HFFc6 (cell line): Measurements from ENCODE around the gene DLG2. TPM values are rescaled to one million over a fixed set of nuclear protein-coding genes. Genes with fewer than 3 reads are reported as not detected.

ENCODE experiments used
- DNase-seq: peaks from one replicate; pipeline ENCODE4 v3.0.0-alpha.2; 2018
- H3K27ac Mint-ChIP-seq: 2 replicates; pipeline ENCODE4 v1.8.0; 2020; ENCODE audit warnings: mild to moderate bottlenecking, mixed read lengths
- H3K27me3 Mint-ChIP-seq: 2 replicates; pipeline ENCODE4 v1.8.0; 2021; ENCODE audit warnings: mild to moderate bottlenecking, moderate library complexity, mixed read lengths; ENCODE audit not compliant: insufficient read depth
- H3K36me3 Mint-ChIP-seq: 2 replicates; pipeline ENCODE4 v1.8.0; 2021; ENCODE audit warnings: low read depth, mixed read lengths
- H3K4me1 Mint-ChIP-seq: 2 replicates; pipeline ENCODE4 v1.8.0; 2020; ENCODE audit warnings: low read depth, mixed read lengths
- H3K4me3 Mint-ChIP-seq: 2 replicates; pipeline ENCODE4 v1.8.0; 2020; ENCODE audit warnings: mild to moderate bottlenecking, moderate library complexity, mixed read lengths
- H3K9me3 Mint-ChIP-seq: 2 replicates; pipeline ENCODE4 v1.8.0; 2020; ENCODE audit warnings: mild to moderate bottlenecking, mixed read lengths
- CTCF ChIP-seq: fragments of 200-600 bp; sonication (generic); IDR thresholded peaks from 2 replicates; pipeline ENCODE4 v1.5.0; 2021; ENCODE audit warnings: antibody characterized with exemption, mild to moderate bottlenecking
- total RNA-seq, 6 experiments: library from RNA; stranded (reverse); fragmentation: NEBNext Ultra II Directional; extraction: Animal tissue kit (Norgen Biotek cat#: 25700); gene quantifications; 2 replicates in 1 of 6; 3 replicates in 5 of 6; pipeline ENCODE4 v1.2.3, GENCODE V29; 2021

Gene DLG2
- total RNA-seq, 6 experiments from 2014 or later: 0.39 to 1.00 (median 0.80) TPM; not detected in 1

GRCh38 chr11:85394283-85394682, 232.9 kb downstream of the DLG2 start:
- H3K4me3 Mint-ChIP-seq: no peak overlapping the region
- no peaks in the 10 kb centered on the region for H3K27me3 Mint-ChIP-seq
- no peak overlapping the region for H3K27ac Mint-ChIP-seq
- no peaks in the 10 kb centered on the region for H3K36me3 Mint-ChIP-seq
- peaks cover 50% of the 10 kb centered on the region for H3K9me3 Mint-ChIP-seq
- H3K4me1 Mint-ChIP-seq: no peaks in the 10 kb centered on the region
- TF ChIP-seq CTCF: no peak
- no peak for DNase-seq

- no peaks in the 10 kb centered on the region for H3K36me3 Mint-ChIP-seq
- H3K27me3 Mint-ChIP-seq: no peaks in the 10 kb centered on the region
- no peak for TF ChIP-seq CTCF
- H3K4me3 Mint-ChIP-seq: no peak overlapping the region
- H3K27ac Mint-ChIP-seq: no peak overlapping the region
- DNase-seq: no peak
- peaks cover 47% of the 10 kb centered on the region for H3K9me3 Mint-ChIP-seq
- H3K4me1 Mint-ChIP-seq: no peaks in the 10 kb centered on the region
Observed at GRCh38 chr11:85391141-85391540, 236.0 kb downstream of the DLG2 start.

GRCh38 chr11:85385547-85385946, 241.6 kb downstream of the DLG2 start:
- TF ChIP-seq CTCF: no peak
- Mint-ChIP-seq H3K4me3 (no peak overlapping the region), H3K36me3 (no peaks in the 10 kb centered on the region), H3K9me3 (peaks cover 24% of the 10 kb centered on the region), H3K4me1 (no peaks in the 10 kb centered on the region), H3K27me3 (no peaks in the 10 kb centered on the region), H3K27ac (no peak overlapping the region)
- no peak for DNase-seq

- Mint-ChIP-seq H3K27me3 (no peaks in the 10 kb centered on the region), H3K4me3 (no peak overlapping the region), H3K4me1 (no peaks in the 10 kb centered on the region), H3K9me3 (peaks cover 23% of the 10 kb centered on the region), H3K27ac (no peak overlapping the region), H3K36me3 (no peaks in the 10 kb centered on the region)
- no peak for DNase-seq
- TF ChIP-seq CTCF: no peak
Observed at GRCh38 chr11:85385111-85385510, 242.0 kb downstream of the DLG2 start.

GRCh38 chr11:85379066-85379465, 248.1 kb downstream of the DLG2 start:
- H3K27ac Mint-ChIP-seq: no peak overlapping the region
- H3K4me1 Mint-ChIP-seq: no peaks in the 10 kb centered on the region
- no peaks in the 10 kb centered on the region for H3K36me3 Mint-ChIP-seq
- no peak overlapping the region for H3K4me3 Mint-ChIP-seq
- no peak for TF ChIP-seq CTCF
- peaks cover 6% of the 10 kb centered on the region for H3K9me3 Mint-ChIP-seq
- DNase-seq: no peak
- no peaks in the 10 kb centered on the region for H3K27me3 Mint-ChIP-seq

- no peak overlapping the region for H3K27ac Mint-ChIP-seq
- H3K36me3 Mint-ChIP-seq: no peaks in the 10 kb centered on the region
- peaks cover 14% of the 10 kb centered on the region for H3K9me3 Mint-ChIP-seq
- no peak overlapping the region for H3K4me3 Mint-ChIP-seq
- no peaks in the 10 kb centered on the region for H3K27me3 Mint-ChIP-seq
- H3K4me1 Mint-ChIP-seq: no peaks in the 10 kb centered on the region
- no peak for TF ChIP-seq CTCF
- DNase-seq: no peak
Observed at GRCh38 chr11:85377901-85378300, 249.2 kb downstream of the DLG2 start.
